Astrocyte of the cerebellum (primary cell): ENCODE results near the gene NELFA.

Source experiments
- DNase-seq: peaks from one replicate; pipeline ENCODE4 v3.0.0-alpha.2; 2011; ENCODE audit warnings: low read depth
- H3K4me3 ChIP-seq: 2 replicates; pipeline ENCODE4 v1.5.1; 2011; ENCODE audit warnings: mild to moderate bottlenecking, low read depth, low read length, moderate library complexity
- CTCF ChIP-seq: IDR thresholded peaks from 2 replicates; pipeline ENCODE4 v1.5.1; 2012; ENCODE audit warnings: low read length, low read depth, moderate library complexity, mild to moderate bottlenecking; ENCODE audit errors: missing control alignments
- in situ Hi-C: cut with HindIII; loops from 2 replicates; pipeline ENCODE4 v1.10.0; 2017; ENCODE audit warnings: low sequenced_read_pairs

The NELFA gene

GRCh38 chr4:2011583-2011982 lies 2.8 kb upstream of the NELFA start:
- in situ Hi-C loops, result no loop called here
- no peak for DNase-seq
- no peak for TF ChIP-seq CTCF
- H3K4me3 ChIP-seq, result no peak overlapping the region

GRCh38 chr4:2009651-2010233 lies 968 bp upstream of the NELFA start:
- in situ Hi-C loops, result loop anchor here (10.0 kb wide), 1 partner anchor 55 kb away; no protein-coding TSS in a partner anchor
- DNase-seq, result peak; percentile 23
- peak overlapping the region; percentile 86 for H3K4me3 ChIP-seq
- TF ChIP-seq CTCF, result peak; percentile 34

- TF ChIP-seq CTCF, result no peak
- in situ Hi-C loops, result loop anchor here (10.0 kb wide), 1 partner anchor 54 kb away; no protein-coding TSS in a partner anchor
- peak overlapping the region; percentile 86 for H3K4me3 ChIP-seq
- DNase-seq, result no peak
Observed at GRCh38 chr4:2008671-2008920, 178 bp downstream of the NELFA start.

- DNase-seq, result no peak
Observed at GRCh38 chr4:2007804-2008670, 737 bp downstream of the NELFA start.

GRCh38 chr4:2006956-2007653 lies 1.7 kb downstream of the NELFA start:
- in situ Hi-C loops, result loop anchor here (10.0 kb wide), 1 partner anchor 52 kb away; no protein-coding TSS in a partner anchor
- peak overlapping the region; percentile 86 for H3K4me3 ChIP-seq
- DNase-seq, result no peak

More at GRCh38 chr4:2007804-2008670, 737 bp downstream of the NELFA start:
- in situ Hi-C loops, result loop anchor here (10.0 kb wide), 1 partner anchor 53 kb away; no protein-coding TSS in a partner anchor
- peak overlapping the region; percentile 86 for H3K4me3 ChIP-seq
- no peak for TF ChIP-seq CTCF

More at GRCh38 chr4:2006956-2007653, 1.7 kb downstream of the NELFA start:
- no peak for TF ChIP-seq CTCF
